C4-2B (cell line): ENCODE measurements around the gene WDR87.

Experiments
- ZFX ChIP-seq: fragments of 450-650 bp; IDR thresholded peaks from 2 replicates; pipeline ENCODE4 v1.6.1; 2017
- TF ChIP-seq, protein P1 (sequence below): fragments of 450-650 bp; conservative IDR thresholded peaks from 2 replicates; pipeline ENCODE4 v1.5.1; 2017; ENCODE audit warnings: mild to moderate bottlenecking

DNA sequence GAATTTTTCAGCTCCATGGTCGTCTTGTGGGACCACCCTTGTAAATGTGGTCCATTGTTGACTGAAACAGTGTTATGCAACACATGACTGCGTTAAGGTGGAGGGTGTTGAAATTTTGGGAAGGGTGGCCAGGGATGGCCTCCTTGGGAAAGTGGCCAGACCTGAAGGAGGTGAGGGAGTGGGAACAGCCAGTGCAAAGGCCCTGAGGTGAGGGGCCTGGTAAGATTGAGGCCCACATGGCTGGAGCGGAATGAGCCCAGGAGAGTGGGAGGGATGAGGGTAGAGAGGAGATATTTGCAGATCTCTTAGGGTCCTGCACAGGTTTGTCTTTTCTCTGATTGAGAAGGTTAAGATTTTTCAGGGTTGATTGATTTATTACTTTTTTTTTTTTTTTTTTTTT lies 18.8 kb upstream of the WDR87 start:
- TF ChIP-seq, protein P1, sequence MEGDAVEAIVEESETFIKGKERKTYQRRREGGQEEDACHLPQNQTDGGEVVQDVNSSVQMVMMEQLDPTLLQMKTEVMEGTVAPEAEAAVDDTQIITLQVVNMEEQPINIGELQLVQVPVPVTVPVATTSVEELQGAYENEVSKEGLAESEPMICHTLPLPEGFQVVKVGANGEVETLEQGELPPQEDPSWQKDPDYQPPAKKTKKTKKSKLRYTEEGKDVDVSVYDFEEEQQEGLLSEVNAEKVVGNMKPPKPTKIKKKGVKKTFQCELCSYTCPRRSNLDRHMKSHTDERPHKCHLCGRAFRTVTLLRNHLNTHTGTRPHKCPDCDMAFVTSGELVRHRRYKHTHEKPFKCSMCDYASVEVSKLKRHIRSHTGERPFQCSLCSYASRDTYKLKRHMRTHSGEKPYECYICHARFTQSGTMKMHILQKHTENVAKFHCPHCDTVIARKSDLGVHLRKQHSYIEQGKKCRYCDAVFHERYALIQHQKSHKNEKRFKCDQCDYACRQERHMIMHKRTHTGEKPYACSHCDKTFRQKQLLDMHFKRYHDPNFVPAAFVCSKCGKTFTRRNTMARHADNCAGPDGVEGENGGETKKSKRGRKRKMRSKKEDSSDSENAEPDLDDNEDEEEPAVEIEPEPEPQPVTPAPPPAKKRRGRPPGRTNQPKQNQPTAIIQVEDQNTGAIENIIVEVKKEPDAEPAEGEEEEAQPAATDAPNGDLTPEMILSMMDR: no peak
- TF ChIP-seq ZFX: no peak
